ENCODE results near the gene BLNK.

The BLNK gene

DNA sequence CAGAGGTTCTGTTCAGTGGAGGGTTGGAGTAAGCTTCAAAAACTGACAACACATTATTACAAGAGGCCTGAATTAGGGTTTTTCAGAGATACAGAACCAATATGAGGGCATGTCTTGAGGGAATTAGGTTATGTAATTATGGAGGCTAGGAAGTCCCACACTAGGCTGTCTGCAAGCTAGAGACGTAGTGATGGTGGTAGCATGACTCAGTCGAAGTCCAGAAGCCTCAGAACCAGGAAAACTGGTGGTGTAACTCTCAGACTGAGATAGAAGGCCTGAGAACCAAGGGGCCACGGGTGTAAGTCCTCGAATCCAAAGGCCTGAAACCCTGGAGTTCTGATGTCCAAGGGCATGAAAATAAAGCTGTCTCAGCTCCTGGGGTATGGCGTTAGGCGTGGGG lies 105.6 kb downstream of the BLNK start:
- in situ Hi-C loops (cut with MboI; ENCODE audit: low sequenced_read_pairs) = no loop called here

DNA sequence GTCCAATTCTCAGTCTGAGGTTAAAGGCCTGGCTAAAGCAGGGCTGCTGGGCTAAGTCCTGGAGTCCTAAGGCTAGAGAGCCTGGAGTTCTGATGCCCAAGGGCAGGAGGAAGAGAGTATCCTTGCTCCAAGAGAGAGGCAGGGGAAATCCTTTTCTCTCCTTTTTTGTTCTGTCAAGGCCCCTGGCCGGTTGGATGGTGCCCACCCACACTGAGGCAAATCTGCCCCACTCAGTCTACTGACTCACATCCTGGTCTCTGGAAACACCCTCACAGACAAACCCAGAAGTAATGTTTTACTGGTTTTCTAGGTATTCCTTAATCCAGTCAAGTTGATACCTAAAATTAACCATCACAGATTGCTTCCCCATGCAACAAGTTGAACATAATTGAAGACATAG lies 118.3 kb downstream of the BLNK start:
- in situ Hi-C loops (cut with MboI; ENCODE audit: low sequenced_read_pairs) = no loop called here

DNA sequence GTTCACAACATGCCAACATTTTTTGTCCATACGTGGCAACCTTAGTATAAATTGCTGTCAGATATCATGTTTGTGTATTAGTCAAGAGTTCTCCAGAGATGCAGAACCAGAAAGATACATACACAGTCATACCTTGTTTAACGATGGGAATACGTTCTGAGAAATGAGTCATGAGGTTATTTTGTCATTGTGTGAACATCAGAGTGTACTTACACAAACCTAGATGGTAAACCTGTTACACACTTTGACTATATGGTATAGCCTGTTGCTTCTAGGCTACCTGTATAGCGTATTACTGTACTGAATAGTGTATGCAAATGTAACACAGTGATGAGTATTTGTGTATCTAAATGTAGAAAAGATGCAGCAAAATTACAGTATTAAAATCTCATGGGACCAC lies 118.9 kb downstream of the BLNK start:
- in situ Hi-C loops (cut with MboI; ENCODE audit: low sequenced_read_pairs) = no loop called here

Data from HL-60/S4 treated with phorbol 12-myristate 13-acetate at 8.2 ng/mL for 4 days and 3 days (cell line).